Endodermal cell (in vitro differentiated cells): ENCODE data around the gene TRAPPC3. TPM values are rescaled to one million over a fixed set of nuclear protein-coding genes. Genes with fewer than 3 reads are reported as not detected.

Experiments
- DNase-seq: peaks from one replicate; pipeline ENCODE4 v3.0.0-alpha.2; 2017
- H3K27ac ChIP-seq: 2 replicates; pipeline ENCODE4 v1.5.1; 2013; ENCODE audit warnings: mild to moderate bottlenecking, low read depth, low read length, moderate library complexity
- H3K27me3 ChIP-seq: 2 replicates; pipeline ENCODE4 v1.6.1; 2013; ENCODE audit warnings: mild to moderate bottlenecking, low read length, moderate library complexity; ENCODE audit not compliant: insufficient read depth, control insufficient read depth, poor library complexity, severe bottlenecking
- H3K36me3 ChIP-seq: 2 replicates; pipeline ENCODE4 v1.7.0; 2013; ENCODE audit warnings: mild to moderate bottlenecking, low read length, moderate library complexity; ENCODE audit not compliant: control insufficient read depth, insufficient read depth
- H3K4me1 ChIP-seq: one replicate; pipeline ENCODE4 v1.7.0; 2013; ENCODE audit warnings: low read length; ENCODE audit not compliant: control insufficient read depth, insufficient read depth
- H3K4me3 ChIP-seq: 2 replicates; pipeline ENCODE4 v1.5.1; 2013; ENCODE audit warnings: mild to moderate bottlenecking, low read length, moderate library complexity
- H3K9ac ChIP-seq: 2 replicates; pipeline ENCODE4 v1.6.1; 2013; ENCODE audit warnings: mild to moderate bottlenecking, low read length, moderate library complexity; ENCODE audit not compliant: poor library complexity, severe bottlenecking; ENCODE audit errors: extremely low read depth
- H3K9me3 ChIP-seq: 2 replicates; pipeline ENCODE4 v1.6.1; 2013; ENCODE audit warnings: mild to moderate bottlenecking, low read length, moderate library complexity; ENCODE audit not compliant: control insufficient read depth
- H3K27ac Mint-ChIP-seq: 2 replicates; pipeline ENCODE4 v1.8.0; 2020; ENCODE audit warnings: mixed read lengths
- H3K27me3 Mint-ChIP-seq: 2 replicates; pipeline ENCODE4 v1.8.0; 2021; ENCODE audit warnings: mild to moderate bottlenecking, mixed read lengths; ENCODE audit not compliant: insufficient read depth
- H3K36me3 Mint-ChIP-seq: 2 replicates; pipeline ENCODE4 v1.8.0; 2020; ENCODE audit warnings: low read depth, mixed read lengths
- H3K4me1 Mint-ChIP-seq: 2 replicates; pipeline ENCODE4 v1.8.0; 2020; ENCODE audit warnings: mixed read lengths
- H3K4me3 Mint-ChIP-seq: 2 replicates; pipeline ENCODE4 v1.8.0; 2020; ENCODE audit warnings: mild to moderate bottlenecking, moderate library complexity, mixed read lengths
- H3K9me3 Mint-ChIP-seq: 2 replicates; pipeline ENCODE4 v1.8.0; 2020; ENCODE audit warnings: mild to moderate bottlenecking, mixed read lengths
- CTCF ChIP-seq: fragments of 200-600 bp; sonication (generic); conservative IDR thresholded peaks from 2 replicates; pipeline ENCODE4 v1.5.0; 2021; ENCODE audit warnings: antibody characterized with exemption, mild to moderate bottlenecking
- WGBS, 2 experiments: methylation state at CpG; one replicate each; pipeline versions ENCODE4 v1.1.5 to v1.1.7; 2013; ENCODE audit warnings: missing lambda C conversion rate in 2 of 2, mixed read lengths in 1 of 2; ENCODE audit not compliant: insufficient coverage in 1 of 2, insufficient read length in 1 of 2; 5-methylcytosine and 5-hydroxymethylcytosine counted together
- total RNA-seq, 2 donors: library from RNA; stranded (reverse); fragmentation: NEBNext Ultra II Directional in 1 of 2; extraction: Animal tissue kit (Norgen Biotek cat#: 25700) in 1 of 2; gene quantifications; 2 replicates in 1 of 2; 3 replicates in 1 of 2; pipeline ENCODE4 v1.2.1, GENCODE V29; 2021

The TRAPPC3 gene
- total RNA-seq, 2 donors from 2014 or later = 61.5 to 79.9 TPM

DNA sequence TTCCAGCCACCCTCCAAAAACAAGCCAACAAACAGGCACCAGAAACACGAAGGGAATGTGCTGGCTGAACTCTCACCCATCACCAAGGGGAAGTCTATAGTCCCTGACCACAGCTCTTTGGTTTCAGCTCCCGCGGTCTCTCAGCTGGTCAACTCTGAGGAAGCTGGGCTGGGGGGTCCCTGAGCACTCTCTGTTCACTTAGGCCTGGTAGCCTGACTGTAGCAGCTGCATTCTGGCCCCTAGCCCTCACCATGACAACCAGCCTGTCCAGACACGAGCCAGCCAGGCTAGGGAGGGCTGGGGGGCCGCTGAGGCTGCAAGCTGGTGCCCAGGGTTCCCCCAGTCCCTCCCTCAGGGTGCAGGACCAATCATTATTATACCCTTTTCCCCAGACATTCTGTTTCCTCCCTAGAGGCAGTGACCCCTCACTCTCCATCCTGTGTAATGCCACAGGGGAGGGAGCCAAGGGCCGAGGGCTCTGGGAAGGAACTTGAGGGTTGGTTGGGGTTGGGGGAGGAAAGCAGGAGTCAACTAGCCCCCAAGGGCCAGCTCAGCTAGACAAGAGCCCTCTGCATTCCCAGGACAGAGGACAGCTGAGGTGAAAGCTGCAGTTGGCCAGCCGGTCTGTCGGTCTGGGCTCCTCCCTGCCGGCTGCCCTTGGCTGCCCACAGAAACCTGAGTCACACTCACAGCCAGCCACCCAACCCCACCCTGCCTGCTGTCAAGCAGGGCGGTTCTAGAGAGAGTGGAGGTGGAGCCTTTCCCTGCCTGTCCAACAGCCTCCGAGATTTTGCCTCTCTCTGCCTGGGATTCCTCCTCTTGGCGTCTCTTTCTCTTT lies 1.2 kb upstream of the TRAPPC3 start:
- no peak for TF ChIP-seq CTCF
- DNase-seq = peak; percentile 97
- Mint-ChIP-seq H3K27ac (peak overlapping the region; percentile 96), H3K4me1 (peaks cover 23% of the 10 kb centered on the region), H3K4me3 (no peak overlapping the region), H3K27me3 (peaks cover 24% of the 10 kb centered on the region), H3K9me3 (peaks cover 2% of the 10 kb centered on the region), H3K36me3 (peaks cover 14% of the 10 kb centered on the region)
- 27 to 57% methylated on average over 4 to 12 of the region's 12 CpGs for WGBS, 2 experiments
- Histone ChIP-seq H3K27ac (peak overlapping the region; percentile 97), H3K36me3 (peaks cover 5% of the 10 kb centered on the region), H3K9me3 (no peaks in the 10 kb centered on the region), H3K4me1 (no peaks in the 10 kb centered on the region), H3K27me3 (no peaks in the 10 kb centered on the region), H3K9ac (peak overlapping the region; percentile 45), H3K4me3 (no peak overlapping the region)

- Histone ChIP-seq H3K4me3 (peak overlapping the region; percentile 62), H3K27me3 (no peaks in the 10 kb centered on the region), H3K9ac (peak overlapping the region; percentile 45), H3K4me1 (no peaks in the 10 kb centered on the region), H3K27ac (peak overlapping the region; percentile 97), H3K9me3 (no peaks in the 10 kb centered on the region), H3K36me3 (peaks cover 5% of the 10 kb centered on the region)
- H3K36me3 Mint-ChIP-seq = peaks cover 16% of the 10 kb centered on the region
- peaks cover 21% of the 10 kb centered on the region for H3K4me1 Mint-ChIP-seq
- peaks cover 2% of the 10 kb centered on the region for H3K9me3 Mint-ChIP-seq
- TF ChIP-seq CTCF = no peak
- peak overlapping the region; percentile 91 for H3K4me3 Mint-ChIP-seq
- 56 to 61% methylated on average over 6 of the region's 6 CpGs for WGBS, 2 experiments
- no peak for DNase-seq
- H3K27me3 Mint-ChIP-seq = peaks cover 24% of the 10 kb centered on the region
- H3K27ac Mint-ChIP-seq = peak overlapping the region; percentile 96
Observed at GRCh38 chr1:36149973-36150295, 648 bp upstream of the TRAPPC3 start.

GRCh38 chr1:36148821-36149236 lies 457 bp downstream of the TRAPPC3 start:
- WGBS, 2 experiments = 13 to 16% methylated on average over 13 to 16 of the region's 16 CpGs
- Mint-ChIP-seq H3K27ac (peak overlapping the region; percentile 97), H3K4me1 (peaks cover 11% of the 10 kb centered on the region), H3K36me3 (peaks cover 20% of the 10 kb centered on the region), H3K27me3 (peaks cover 14% of the 10 kb centered on the region), H3K4me3 (peak overlapping the region; percentile 91), H3K9me3 (peaks cover 2% of the 10 kb centered on the region)
- DNase-seq = no peak
- Histone ChIP-seq H3K36me3 (peaks cover 5% of the 10 kb centered on the region), H3K27ac (peak overlapping the region; percentile 69), H3K9me3 (peaks cover under 1% of the 10 kb centered on the region), H3K4me3 (peak overlapping the region; percentile 91), H3K27me3 (no peaks in the 10 kb centered on the region), H3K4me1 (no peaks in the 10 kb centered on the region), H3K9ac (peak overlapping the region; percentile 80)
- TF ChIP-seq CTCF = no peak
